ENCODE data around the gene KIF11. TPM values are rescaled to one million over a fixed set of nuclear protein-coding genes. Genes with fewer than 3 reads are reported as not detected.

KIF11 gene
- total and polyA plus RNA-seq, 2 experiments from 2014 or later, result 26.1 to 56.7 TPM

- H3K27ac Mint-ChIP-seq, result peak overlapping the region; percentile 77
- Histone ChIP-seq H3K79me2 (replicated peaks; ENCODE audit: insufficient read depth) (peaks cover 35% of the 10 kb centered on the region), H2AFZ (peak overlapping the region; percentile 87), H3K27me3 (ENCODE audit: insufficient read depth) (peaks cover 9% of the 10 kb centered on the region), H4K20me1 (replicated peaks; ENCODE audit: insufficient read depth) (peaks cover 21% of the 10 kb centered on the region), H3K4me2 (peak overlapping the region; percentile 75), H3K9me2 (ENCODE audit: insufficient read depth) (no peaks in the 10 kb centered on the region), H3K4me3 (peak overlapping the region; percentile 94), H3K36me3 (ENCODE audit: insufficient read depth) (no peaks in the 10 kb centered on the region), H3K4me1 (ENCODE audit: insufficient read depth) (peaks cover 27% of the 10 kb centered on the region), H3K27ac (ENCODE audit: low read depth) (peak overlapping the region; percentile 88), H3F3A (replicated peaks; ENCODE audit: low read depth) (peaks cover 7% of the 10 kb centered on the region; the same call in 1 of the 2 replicates)
- no peaks in the 10 kb centered on the region for H3K9me3 Mint-ChIP-seq
- no peaks in the 10 kb centered on the region; the same call in 2 of the 3 replicates for H3K36me3 Mint-ChIP-seq (ENCODE audit: low read depth)
- TF ChIP-seq ZNF462 (CRISPR knock-in tag; IDR thresholded peaks at IDR 0.05), result no peak
- TF ChIP-seq CTCF (conservative IDR thresholded peaks at IDR 0.05; ENCODE audit: low read depth in 2 of 2), result peak; percentile 11 to 49; a peak in 3 of 4 replicates
- peak; percentile 78 for DNase-seq (ENCODE audit: low spot score)
- no peak; the same call in 2 of the 3 replicates for ATAC-seq
- peak overlapping the region; percentile 71 for H3K4me3 Mint-ChIP-seq
- peaks cover 4% of the 10 kb centered on the region for H3K27me3 Mint-ChIP-seq (ENCODE audit: insufficient read depth, low read depth, poor library complexity)
- peaks cover 25% of the 10 kb centered on the region for H3K4me1 Mint-ChIP-seq
Observed at GRCh38 chr10:92574548-92575261, 18.2 kb upstream of the KIF11 start.

All from GM23338 (cell line).